Kidney epithelial cell (primary cell): Measurements from ENCODE around the gene DENND1C. TPM values are rescaled to one million over a fixed set of nuclear protein-coding genes. Genes with fewer than 3 reads are reported as not detected.
A peak's percentile ranks its signal among the peaks of the same experiment; 100 is the strongest.

Experiments
- DNase-seq: peaks from one replicate; pipeline ENCODE4 v3.0.0-alpha.2; 2010; ENCODE audit warnings: low read depth
- H3K27me3 ChIP-seq: 2 replicates; pipeline ENCODE4 v1.6.0; 2011; ENCODE audit warnings: low read length; ENCODE audit not compliant: control insufficient read depth, insufficient read depth
- H3K36me3 ChIP-seq: 2 replicates; pipeline ENCODE4 v1.5.1; 2011; ENCODE audit warnings: low read length; ENCODE audit not compliant: control insufficient read depth, insufficient read depth
- H3K4me3 ChIP-seq: 2 replicates; pipeline ENCODE4 v1.5.1; 2011; ENCODE audit warnings: low read depth, mild to moderate bottlenecking, control low read depth, low read length
- total RNA-seq: library from RNA; depleted of rRNA; stranded (reverse); fragments of >200 nt; gene quantifications from 2 replicates; pipeline ENCODE4 v1.2.3, GENCODE V29; 2015
- TF ChIP-seq, protein P1 (sequence below): IDR thresholded peaks from 2 replicates; pipeline ENCODE4 v1.5.1; 2011; ENCODE audit warnings: mild to moderate bottlenecking, moderate library complexity, low read length, control low read depth, inconsistent platforms; ENCODE audit not compliant: insufficient read depth, poor library complexity, severe bottlenecking

Gene DENND1C
- 1.6 and 4.6 TPM in 2 replicates for total RNA-seq

DNA sequence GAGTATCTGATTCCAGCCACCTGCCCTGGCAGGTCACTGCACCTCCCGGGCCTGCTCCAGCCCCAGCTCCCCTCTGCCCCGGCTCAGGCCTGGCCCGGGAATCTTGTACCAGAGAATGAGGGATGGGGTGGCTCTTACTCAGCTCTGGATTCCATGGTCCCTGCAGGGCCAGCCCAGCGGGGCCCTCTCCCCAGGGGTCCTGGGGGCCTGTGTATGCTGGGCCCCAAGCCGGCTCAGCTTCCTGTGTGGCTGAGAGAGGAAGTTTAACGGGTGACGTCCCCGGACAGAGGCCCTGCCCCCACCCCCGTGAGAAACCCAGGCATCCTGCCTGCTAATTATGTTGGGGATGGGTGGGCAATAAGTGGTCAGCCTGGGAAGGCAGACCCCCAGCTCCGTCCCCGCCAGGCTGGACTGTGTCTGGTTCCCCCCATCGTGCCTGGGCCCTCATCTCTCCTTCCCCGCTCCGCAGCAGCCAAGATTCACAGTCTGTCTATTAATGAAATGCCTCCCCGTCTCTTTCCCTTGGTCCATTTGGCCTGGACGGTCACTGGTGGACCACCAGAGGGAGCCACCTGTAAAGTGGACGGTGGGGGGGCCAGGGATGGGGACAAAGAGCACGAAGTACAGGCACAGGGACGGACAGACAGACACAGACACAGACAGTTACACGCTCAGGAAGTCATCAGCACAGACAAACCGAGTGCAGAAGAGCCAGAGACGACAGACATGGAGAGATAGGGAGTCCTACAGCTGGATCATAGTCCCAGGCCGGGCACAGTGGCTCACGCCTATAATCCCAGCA, at the start of gene DENND1C:
DENND1C (minus strand) TSS at position 247 of the 802 bp plus-strand sequence; CDS start at position 155, 92 bp downstream.
- TF ChIP-seq, protein P1, sequence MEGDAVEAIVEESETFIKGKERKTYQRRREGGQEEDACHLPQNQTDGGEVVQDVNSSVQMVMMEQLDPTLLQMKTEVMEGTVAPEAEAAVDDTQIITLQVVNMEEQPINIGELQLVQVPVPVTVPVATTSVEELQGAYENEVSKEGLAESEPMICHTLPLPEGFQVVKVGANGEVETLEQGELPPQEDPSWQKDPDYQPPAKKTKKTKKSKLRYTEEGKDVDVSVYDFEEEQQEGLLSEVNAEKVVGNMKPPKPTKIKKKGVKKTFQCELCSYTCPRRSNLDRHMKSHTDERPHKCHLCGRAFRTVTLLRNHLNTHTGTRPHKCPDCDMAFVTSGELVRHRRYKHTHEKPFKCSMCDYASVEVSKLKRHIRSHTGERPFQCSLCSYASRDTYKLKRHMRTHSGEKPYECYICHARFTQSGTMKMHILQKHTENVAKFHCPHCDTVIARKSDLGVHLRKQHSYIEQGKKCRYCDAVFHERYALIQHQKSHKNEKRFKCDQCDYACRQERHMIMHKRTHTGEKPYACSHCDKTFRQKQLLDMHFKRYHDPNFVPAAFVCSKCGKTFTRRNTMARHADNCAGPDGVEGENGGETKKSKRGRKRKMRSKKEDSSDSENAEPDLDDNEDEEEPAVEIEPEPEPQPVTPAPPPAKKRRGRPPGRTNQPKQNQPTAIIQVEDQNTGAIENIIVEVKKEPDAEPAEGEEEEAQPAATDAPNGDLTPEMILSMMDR, result peak; percentile 62
- Histone ChIP-seq H3K27me3 (no peaks in the 10 kb centered on the region), H3K36me3 (no peaks in the 10 kb centered on the region), H3K4me3 (no peak within 1 kb of the TSS)
- DNase-seq, result no peak

DNA sequence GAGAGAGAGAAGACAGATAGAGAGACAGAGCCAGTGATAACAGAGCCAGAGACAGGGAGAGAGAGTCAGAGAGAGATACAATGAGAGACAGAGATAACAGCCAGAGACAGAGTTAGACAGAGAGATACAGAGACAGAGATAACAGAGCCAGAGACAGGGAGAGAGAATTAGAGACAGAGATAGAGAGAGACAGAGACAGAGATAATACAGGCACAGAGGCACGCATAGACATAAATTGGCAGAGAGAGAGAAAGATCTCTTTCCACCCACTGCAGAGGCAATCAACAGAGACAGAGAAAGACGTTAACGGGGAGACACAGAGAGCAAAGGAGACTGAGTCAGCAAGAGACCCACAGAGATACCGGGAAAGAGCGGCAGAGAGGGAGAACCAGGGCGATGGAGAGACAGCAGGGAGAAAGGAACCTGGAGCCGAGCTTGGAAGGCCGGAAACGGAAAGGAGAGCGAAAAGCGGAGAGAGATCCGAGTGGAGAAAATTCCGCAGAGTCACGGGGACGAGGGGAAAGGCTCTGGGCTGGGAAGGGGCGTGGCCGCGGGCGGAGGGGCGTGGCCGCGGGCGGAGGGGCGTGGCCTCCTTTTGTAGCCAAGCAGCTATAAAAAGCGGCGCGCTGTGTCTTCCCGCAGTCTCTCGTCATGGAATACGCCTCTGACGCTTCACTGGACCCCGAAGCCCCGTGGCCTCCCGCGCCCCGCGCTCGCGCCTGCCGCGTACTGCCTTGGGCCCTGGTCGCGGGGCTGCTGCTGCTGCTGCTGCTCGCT, 49.0 kb upstream of the DENND1C start, which contains the start of gene TNFSF9:
TNFSF9 (plus strand) TSS at position 641 of the 777 bp plus-strand sequence; CDS start at position 652, 11 bp downstream.
- DNase-seq, result peak; percentile 45
- TF ChIP-seq, protein P1, result no peak
- H3K4me3 ChIP-seq, result peak within 1 kb of the TSS; percentile 75
- H3K27me3 ChIP-seq, result no peaks in the 10 kb centered on the region
- peaks cover 1% of the 10 kb centered on the region for H3K36me3 ChIP-seq

GRCh38 chr19:6529937-6530385, 48.4 kb upstream of the DENND1C start:
- Histone ChIP-seq H3K27me3 (no peaks in the 10 kb centered on the region), H3K4me3 (peak overlapping the region; percentile 75), H3K36me3 (peaks cover 1% of the 10 kb centered on the region)
- TF ChIP-seq, protein P1, result no peak
- DNase-seq, result no peak

- TF ChIP-seq, protein P1, result no peak
- Histone ChIP-seq H3K36me3 (no peaks in the 10 kb centered on the region), H3K4me3 (no peak overlapping the region), H3K27me3 (no peaks in the 10 kb centered on the region)
- DNase-seq, result no peak
Measured at GRCh38 chr19:6529351-6529750, 47.8 kb upstream of the DENND1C start.

DNA sequence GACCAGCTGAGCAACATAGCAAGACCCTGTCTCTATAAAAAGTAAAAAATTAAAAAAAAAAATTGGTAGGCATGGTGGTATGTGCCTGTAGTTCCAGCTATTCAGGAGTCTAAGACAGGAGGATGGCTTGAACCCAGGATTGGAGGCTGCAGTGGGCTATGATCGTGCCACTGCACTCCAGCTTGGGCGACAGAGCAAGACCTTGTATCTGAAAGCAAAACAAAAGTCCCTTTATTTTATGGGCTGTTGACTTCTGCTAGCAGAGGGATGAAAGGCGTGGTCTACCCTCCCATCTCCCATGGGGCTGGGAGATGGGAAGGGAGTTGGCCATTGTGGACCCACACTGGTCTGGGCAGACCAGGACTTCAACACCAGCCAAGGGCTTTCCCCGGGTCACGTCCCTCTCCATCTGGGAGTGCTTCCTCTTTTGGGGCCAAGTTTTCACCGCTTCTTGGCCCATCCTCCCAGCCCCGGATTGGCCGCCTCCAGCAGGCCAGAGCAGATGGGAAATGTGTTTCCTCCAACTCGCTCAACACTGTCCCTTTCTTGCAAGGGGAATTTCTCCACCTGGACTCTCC, 47.0 kb upstream of the DENND1C start:
- no peak overlapping the region for H3K4me3 ChIP-seq
- no peaks in the 10 kb centered on the region for H3K36me3 ChIP-seq
- DNase-seq, result no peak
- TF ChIP-seq, protein P1, result no peak
- no peaks in the 10 kb centered on the region for H3K27me3 ChIP-seq
